Stimulated activated CD8-positive, alpha-beta memory T cell treated with anti-CD3 and anti-CD28 coated beads, Interleukin-2, amount 100 ng/mL, for 1 hour (primary cell): ENCODE measurements around the gene RICTOR.

Experiments
- DNase-seq, 2 donors: peaks; one replicate each; pipeline ENCODE4 v3.0.0-alpha.2; 2020; ENCODE audit warnings: low read depth in 2 of 2

RICTOR gene

GRCh38 chr5:38932854-38933408 is 141.3 kb downstream of the RICTOR start:
- no peak for DNase-seq

- DNase-seq, result no peak
Measured at GRCh38 chr5:38931731-38932130, 142.5 kb downstream of the RICTOR start.

GRCh38 chr5:38929838-38930237 is 144.4 kb downstream of the RICTOR start:
- no peak for DNase-seq

GRCh38 chr5:38927470-38927869 is 146.7 kb downstream of the RICTOR start:
- no peak for DNase-seq

GRCh38 chr5:38926121-38926520 is 148.1 kb downstream of the RICTOR start:
- DNase-seq, result no peak

GRCh38 chr5:38925154-38925925 is 148.9 kb downstream of the RICTOR start:
- DNase-seq, result no peak

- DNase-seq, result no peak
Measured at GRCh38 chr5:38923661-38924451, 150.3 kb downstream of the RICTOR start.

- no peak for DNase-seq
Measured at GRCh38 chr5:38922199-38922598, 152.0 kb downstream of the RICTOR start.

- no peak for DNase-seq
Measured at GRCh38 chr5:38921174-38921573, 153.0 kb downstream of the RICTOR start.

- no peak for DNase-seq
Measured at GRCh38 chr5:38916802-38917201, 157.4 kb downstream of the RICTOR start.

GRCh38 chr5:38913714-38914113 is 160.5 kb downstream of the RICTOR start:
- DNase-seq, result no peak

GRCh38 chr5:38911933-38912332 is 162.3 kb downstream of the RICTOR start:
- no peak for DNase-seq

GRCh38 chr5:38906503-38906902 is 167.7 kb downstream of the RICTOR start:
- no peak for DNase-seq

- no peak for DNase-seq
Measured at GRCh38 chr5:38905516-38905915, 168.7 kb downstream of the RICTOR start.

GRCh38 chr5:38899936-38900335 is 174.3 kb downstream of the RICTOR start:
- DNase-seq, result no peak

- DNase-seq, result no peak
Measured at GRCh38 chr5:38896760-38897159, 177.4 kb downstream of the RICTOR start.

GRCh38 chr5:38892363-38892762 is 181.8 kb downstream of the RICTOR start:
- no peak for DNase-seq

- DNase-seq, result no peak
Measured at GRCh38 chr5:38891563-38891962, 182.6 kb downstream of the RICTOR start.

- no peak for DNase-seq
Measured at GRCh38 chr5:38889424-38889823, 184.8 kb downstream of the RICTOR start.

- no peak for DNase-seq
Measured at GRCh38 chr5:38888041-38888440, 186.2 kb downstream of the RICTOR start.
